HCT116 (cell line): ENCODE measurements around the gene FNDC3B.

Experiments
- ELF1 ChIP-seq: IDR thresholded peaks from 2 replicates; pipeline ENCODE4 v1.6.1; 2012; ENCODE audit warnings: low read depth, borderline replicate concordance
- YY1 ChIP-seq: IDR thresholded peaks from 2 replicates; pipeline ENCODE4 v1.6.1; 2011; ENCODE audit warnings: low read length, low read depth, moderate library complexity, mild to moderate bottlenecking; ENCODE audit not compliant: insufficient replicate concordance; ENCODE audit errors: extremely low read depth
- TF ChIP-seq, protein P1 (sequence below): IDR thresholded peaks from 2 replicates; pipeline ENCODE4 v1.6.1; 2012; ENCODE audit warnings: low read depth
- TF ChIP-seq, protein P2 (sequence below), 3 experiments: fragments of 200-600 bp in 1 of 3; sonication (generic) in 1 of 3; IDR thresholded peaks in 2 of 3; conservative IDR thresholded peaks in 1 of 3; 2 replicates each; pipeline ENCODE4 v1.5.1; 2012 to 2017; ENCODE audit warnings: low read depth in 2 of 3, low read length in 2 of 3, antibody characterized with exemption in 1 of 3, borderline replicate concordance in 1 of 3, control low read depth in 1 of 3, mild to moderate bottlenecking in 1 of 3, mixed read lengths in 1 of 3, mixed run types in 1 of 3, moderate library complexity in 1 of 3; ENCODE audit not compliant: insufficient read depth in 1 of 3

DNA sequence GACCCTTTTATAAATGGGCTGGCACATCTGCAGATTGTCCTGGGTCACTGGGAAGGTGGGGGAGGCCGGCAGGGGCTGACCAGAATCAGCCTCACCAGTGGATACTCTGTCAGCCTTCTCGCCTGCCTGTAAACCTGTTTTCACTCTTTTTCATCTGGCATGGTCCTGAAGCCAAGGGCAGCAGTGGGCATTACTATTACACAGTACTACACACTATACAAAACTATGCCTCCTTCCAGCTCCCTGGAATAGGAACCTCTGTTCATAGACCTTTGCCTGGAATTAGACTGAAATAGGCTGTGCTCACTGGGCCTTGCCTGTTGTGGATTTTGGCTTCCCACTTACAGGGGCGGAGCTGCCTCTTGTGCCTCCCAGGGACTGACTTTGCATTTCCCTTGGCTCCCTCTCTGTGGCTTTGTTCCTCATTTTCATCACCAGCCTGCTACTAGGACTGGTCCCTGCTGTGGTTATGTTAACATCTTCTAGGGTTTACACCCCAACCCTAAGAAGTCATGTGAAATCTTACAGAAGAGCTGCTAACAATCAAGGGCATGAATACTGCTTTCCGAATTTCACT, 120.7 kb downstream of the FNDC3B start:
- no peak for TF ChIP-seq ELF1
- TF ChIP-seq YY1, result no peak
- TF ChIP-seq, protein P1, sequence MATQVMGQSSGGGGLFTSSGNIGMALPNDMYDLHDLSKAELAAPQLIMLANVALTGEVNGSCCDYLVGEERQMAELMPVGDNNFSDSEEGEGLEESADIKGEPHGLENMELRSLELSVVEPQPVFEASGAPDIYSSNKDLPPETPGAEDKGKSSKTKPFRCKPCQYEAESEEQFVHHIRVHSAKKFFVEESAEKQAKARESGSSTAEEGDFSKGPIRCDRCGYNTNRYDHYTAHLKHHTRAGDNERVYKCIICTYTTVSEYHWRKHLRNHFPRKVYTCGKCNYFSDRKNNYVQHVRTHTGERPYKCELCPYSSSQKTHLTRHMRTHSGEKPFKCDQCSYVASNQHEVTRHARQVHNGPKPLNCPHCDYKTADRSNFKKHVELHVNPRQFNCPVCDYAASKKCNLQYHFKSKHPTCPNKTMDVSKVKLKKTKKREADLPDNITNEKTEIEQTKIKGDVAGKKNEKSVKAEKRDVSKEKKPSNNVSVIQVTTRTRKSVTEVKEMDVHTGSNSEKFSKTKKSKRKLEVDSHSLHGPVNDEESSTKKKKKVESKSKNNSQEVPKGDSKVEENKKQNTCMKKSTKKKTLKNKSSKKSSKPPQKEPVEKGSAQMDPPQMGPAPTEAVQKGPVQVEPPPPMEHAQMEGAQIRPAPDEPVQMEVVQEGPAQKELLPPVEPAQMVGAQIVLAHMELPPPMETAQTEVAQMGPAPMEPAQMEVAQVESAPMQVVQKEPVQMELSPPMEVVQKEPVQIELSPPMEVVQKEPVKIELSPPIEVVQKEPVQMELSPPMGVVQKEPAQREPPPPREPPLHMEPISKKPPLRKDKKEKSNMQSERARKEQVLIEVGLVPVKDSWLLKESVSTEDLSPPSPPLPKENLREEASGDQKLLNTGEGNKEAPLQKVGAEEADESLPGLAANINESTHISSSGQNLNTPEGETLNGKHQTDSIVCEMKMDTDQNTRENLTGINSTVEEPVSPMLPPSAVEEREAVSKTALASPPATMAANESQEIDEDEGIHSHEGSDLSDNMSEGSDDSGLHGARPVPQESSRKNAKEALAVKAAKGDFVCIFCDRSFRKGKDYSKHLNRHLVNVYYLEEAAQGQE, result no peak
- TF ChIP-seq, protein P2, sequence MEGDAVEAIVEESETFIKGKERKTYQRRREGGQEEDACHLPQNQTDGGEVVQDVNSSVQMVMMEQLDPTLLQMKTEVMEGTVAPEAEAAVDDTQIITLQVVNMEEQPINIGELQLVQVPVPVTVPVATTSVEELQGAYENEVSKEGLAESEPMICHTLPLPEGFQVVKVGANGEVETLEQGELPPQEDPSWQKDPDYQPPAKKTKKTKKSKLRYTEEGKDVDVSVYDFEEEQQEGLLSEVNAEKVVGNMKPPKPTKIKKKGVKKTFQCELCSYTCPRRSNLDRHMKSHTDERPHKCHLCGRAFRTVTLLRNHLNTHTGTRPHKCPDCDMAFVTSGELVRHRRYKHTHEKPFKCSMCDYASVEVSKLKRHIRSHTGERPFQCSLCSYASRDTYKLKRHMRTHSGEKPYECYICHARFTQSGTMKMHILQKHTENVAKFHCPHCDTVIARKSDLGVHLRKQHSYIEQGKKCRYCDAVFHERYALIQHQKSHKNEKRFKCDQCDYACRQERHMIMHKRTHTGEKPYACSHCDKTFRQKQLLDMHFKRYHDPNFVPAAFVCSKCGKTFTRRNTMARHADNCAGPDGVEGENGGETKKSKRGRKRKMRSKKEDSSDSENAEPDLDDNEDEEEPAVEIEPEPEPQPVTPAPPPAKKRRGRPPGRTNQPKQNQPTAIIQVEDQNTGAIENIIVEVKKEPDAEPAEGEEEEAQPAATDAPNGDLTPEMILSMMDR (IDR thresholded peaks at IDR 0.05 in 2 of 3, conservative IDR thresholded peaks at IDR 0.05 in 1 of 3; ENCODE audit: borderline replicate concordance in 1 of 3, insufficient read depth in 1 of 3, low read depth in 2 of 3, low read length in 2 of 3), result no peak
